Activated T-cell treated with anti-CD3 and anti-CD28 coated beads for 24 hours (primary cell): ENCODE results near the gene SCARB1.

Source experiments
- DNase-seq: peaks from one replicate; pipeline ENCODE4 v3.0.0-alpha.2; 2020; ENCODE audit warnings: low read depth

Gene SCARB1

DNA sequence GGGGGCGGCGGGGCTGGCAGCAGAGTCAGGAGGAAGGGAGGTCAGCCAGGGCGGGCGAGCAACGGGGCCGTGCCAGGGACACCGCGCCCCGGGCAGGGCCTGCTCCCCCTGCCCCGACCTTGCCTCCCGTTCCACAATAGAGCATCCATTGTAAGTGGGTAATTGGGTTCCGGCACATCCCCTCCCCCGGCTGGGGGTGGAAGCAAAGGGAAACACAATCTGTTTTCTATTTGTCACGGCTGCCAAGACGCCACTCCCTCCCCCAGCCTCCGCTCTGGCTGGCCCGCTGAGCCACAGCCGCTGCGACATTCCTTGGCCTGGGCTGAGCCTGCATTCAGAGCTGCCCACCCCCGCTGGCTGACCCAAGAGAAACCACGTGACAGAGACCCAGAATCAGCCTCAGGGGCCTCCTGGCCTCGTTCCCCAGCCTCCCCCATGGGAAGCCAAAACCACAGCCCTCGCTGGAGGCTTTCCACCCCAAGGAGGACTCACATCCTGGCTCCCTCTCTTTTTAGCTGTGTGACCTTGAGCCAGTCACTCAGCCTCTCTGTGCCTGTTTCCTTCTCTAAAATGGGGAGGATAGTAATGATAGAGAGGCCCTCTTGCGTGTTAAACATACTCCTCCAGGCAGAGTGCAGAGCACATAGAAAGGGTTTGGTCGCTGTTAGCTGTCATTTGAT, 117.6 kb downstream of the SCARB1 start:
- no peak for DNase-seq

DNA sequence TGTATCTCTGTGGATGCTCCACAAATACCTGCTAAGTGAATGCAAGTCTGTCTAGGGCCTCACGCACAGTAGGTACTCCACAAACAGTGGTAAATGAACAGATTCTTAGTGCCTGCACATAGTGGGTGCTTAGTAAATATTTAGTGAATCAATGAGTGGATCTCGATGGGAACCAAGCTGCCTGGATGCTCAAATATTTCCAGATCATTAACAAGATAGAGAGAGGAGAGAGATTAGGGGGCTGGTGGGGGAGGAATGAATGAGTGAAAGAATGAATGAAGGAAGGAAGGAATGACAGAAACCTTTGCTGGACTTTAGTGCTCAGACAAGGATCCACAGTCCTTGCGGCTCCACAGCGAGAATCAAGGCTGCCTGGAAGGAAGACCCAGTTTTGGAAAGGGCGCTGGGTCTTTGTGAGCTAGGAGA, 118.2 kb downstream of the SCARB1 start:
- no peak for DNase-seq

DNA sequence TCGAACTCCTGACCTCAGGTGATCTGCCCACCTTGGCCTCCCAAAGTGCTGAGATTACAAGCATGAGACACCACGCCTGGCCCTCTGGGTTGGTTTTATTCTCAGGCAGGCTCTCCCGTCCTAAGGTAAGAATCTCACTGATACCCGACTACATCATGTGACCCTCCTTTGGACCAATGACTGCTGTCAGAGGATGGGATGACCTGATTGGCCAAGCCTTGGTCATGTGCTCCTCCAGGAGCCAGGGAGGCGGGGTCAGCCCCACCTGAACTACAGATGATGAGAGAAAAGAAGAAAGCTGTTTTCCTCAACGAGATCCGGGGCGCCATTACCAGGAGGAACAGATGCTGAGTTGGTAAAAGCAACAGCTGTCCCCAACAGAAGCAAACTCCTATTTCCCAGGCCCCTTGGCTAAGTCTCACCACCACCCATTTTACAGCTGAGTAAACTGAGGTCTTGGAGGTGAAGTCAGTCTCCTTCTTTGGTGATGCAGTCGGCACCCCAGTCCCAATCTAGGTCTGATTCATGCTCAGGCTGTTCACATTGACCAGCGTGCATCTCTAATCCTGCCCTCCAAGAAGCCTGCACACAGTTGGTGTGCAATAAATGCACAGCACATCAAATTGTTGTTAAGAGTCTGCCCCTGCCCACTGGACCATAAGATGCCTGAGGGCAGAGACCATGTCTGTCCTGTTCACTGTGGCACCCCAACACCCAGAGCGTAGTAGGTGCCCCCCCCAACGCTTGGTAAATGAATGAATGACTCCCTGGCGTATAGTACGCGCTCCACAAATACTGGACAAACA, 118.8 kb downstream of the SCARB1 start:
- DNase-seq = no peak

DNA sequence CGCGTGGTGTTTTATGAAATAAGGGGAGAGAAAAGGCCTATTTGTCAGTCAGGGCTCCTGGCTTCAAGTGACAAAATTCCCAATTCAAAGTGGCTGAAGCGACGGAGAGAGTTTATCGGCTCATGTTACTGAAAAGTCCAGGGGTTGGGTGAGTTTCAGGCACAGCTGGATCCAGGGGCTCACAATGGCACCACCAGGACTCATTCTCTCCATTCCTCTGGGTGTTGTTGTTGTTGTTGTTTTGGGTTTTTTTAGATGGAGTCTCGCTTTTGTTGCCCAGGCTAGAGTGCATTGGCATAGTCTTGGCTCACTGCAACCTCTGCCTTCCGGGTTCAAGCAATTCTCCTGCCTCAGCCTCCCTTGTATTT, 119.4 kb downstream of the SCARB1 start:
- DNase-seq = no peak

DNA sequence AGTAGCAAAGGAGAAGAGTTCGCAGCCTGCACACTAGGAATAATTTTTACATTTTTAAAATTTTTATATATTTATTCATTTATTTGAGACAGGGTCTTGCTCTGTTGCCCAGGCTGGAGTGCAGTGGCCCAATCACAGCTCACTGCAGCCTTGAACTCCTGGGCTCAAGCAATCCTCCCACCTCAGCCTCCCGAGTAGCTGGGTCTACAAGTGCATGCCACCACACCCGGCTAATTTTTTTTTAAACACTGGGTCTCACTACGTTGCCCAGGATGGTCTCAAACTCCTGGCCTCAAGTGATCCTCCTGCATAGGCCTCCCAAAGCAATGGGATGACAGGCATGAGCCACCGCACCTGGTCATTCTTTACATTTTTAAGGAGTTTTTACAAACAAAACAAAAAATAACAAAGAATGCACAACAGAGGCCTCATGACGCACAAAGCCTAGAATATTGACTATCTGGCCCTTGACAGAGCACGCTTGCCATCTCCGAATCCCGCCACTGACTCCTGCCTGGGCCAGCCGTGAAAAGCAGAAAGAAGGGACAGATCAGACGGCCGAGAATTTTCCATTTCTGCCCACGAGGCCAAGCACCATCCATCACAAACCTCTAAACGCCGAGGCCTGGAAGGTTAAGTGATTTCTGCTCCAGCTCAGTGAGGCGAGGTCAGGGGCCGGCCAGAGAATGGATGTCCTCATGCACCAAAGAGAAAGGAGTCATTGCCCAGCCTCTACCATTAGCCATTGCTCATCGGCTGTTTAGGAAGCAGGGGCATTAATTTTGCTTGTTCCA, 120.0 kb downstream of the SCARB1 start:
- no peak for DNase-seq

DNA sequence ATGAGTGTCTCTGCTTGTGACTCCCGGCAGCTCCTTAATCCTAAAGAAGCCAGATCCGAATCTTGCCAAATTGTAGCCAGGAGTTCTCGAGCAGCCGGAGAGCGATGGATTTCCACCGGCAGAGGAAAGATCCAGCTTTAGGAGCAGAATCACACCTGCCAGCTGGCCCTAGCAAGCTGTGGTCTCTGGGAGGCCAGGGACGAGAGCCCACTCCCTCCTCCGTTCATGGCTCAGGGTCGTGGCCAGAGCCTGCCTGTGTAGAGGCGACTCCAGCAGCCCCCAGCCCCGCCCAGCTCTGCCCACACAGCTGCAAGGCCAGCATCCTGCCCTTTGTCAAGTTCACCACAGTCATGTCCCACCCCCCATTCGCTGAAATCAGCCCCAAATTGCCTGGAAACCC, 121.0 kb downstream of the SCARB1 start:
- DNase-seq = no peak

DNA sequence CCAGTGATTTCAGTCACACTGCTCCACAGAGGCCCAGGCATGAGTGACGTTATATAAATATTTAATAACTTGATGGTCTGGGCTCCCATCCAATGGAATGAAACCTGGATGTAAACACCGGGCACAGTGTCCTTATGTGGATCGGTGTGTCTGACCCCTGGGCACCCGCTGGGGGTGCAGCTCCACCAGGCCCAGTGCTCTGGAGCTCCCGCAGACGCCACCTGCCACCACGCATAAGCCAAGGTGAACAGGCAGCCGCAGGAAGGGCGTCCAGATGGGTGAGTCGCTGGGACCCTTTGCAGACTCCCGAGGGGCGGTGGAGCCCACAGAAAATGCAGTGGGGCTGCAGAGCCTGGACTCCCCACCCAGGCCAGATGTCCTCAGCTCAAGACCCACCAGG, 121.6 kb downstream of the SCARB1 start:
- no peak for DNase-seq

DNA sequence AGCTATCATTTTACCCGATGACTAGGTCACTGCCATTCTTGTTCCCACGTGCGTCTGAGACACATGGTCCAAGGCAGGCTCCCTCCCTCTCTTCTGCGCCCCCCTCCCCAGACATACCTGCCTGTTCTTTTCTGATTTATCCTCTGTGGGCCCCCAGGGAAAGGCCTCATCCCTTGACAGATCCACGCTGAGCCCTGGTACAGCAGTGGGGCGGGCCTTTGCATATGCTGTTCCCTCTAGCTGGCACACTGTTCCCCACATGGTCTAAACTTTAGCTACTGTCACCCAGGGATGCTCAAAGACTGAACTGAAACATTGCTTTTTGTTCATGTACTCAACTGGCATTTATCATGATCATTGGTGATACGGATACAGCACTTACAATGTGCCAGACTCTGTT, 122.5 kb downstream of the SCARB1 start:
- no peak for DNase-seq

DNA sequence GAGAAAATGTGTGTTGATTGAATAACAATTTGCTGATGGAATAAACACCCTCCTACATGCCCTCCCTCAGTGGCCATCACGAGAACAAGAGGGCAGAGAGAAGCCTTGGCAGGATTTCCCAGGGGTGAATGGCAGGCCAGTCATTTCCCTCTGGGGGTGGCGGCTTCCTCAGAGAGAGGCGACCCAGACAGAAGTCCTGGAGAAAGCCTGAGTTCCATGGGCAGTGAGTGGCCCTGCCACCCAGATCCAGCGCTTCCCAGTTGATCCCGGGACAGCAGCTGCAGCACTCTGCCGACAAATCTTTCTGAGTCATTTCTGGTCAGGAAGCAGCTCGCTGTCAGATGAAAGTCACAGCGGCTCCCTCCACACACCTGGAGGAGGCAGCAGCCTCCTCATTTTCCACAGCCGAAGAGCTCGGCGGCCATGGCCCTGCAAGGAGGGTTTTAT, 123.0 kb downstream of the SCARB1 start:
- no peak for DNase-seq

DNA sequence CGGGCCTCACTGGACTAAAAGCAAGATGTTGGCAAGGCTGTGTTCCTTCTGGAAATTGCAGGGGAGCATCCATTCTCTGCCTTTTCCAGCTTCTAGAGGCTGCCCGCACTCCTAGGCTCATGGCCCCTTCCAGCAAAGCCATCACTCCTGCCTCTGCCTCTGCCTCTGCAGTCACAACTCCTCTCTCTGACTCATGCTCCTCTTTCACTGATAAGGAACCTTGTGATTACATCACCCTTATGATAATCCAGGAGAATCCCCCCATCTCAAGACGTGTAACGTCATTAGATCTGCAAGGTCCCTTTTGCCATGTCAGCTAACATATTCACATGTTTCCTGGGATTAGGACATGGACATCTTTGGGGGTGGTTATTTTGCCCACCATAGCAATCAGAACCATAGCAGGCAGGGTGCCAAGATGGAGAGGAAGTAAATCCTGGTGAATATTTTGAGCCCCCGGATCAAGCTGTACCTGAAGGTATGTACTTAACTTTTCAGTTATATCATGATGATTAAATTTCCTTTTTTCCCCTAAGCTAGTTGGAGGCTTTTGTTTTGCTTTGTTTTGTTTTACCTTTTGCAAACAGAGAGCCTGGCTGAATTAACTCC, 123.6 kb downstream of the SCARB1 start:
- no peak for DNase-seq

DNA sequence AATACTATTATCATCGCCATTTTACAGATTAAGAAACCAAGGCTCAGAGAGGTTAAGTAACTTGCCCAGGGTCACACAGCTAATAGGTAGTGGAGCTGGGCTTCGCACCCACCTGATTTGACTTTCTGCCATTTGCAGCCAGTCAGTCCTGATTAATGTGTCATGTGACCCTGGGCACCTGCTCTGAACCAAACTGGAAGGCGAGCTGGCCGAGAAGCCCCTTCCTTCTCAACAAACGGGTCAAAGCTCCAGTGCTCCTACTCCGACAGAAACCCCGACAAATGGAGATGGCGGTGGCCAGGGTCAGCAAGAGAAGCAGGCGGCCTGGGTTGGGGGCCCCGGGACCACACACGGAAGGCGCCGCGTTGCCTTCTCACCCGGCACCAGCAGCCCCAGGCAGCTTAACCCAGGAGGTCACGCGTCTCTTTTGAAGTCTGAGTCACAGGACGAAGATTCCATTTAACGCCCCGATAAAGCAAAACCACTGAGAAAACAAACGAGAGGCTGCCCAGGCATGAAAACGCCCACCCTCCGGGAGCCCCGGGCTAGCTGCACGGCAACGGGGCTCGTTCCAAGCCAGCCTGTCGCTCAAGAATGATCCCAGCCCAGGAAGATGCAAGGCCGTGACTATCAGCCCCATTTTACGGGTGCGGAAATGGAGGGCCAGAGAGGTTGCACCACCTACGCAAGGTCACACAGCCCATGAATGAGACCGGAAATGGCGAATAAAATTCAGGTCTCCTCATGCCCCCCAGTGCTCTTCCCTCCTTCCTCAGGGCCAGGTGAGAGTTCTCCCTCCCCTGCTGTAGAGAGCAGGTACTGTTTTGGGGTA, 124.8 kb downstream of the SCARB1 start:
- DNase-seq = no peak

DNA sequence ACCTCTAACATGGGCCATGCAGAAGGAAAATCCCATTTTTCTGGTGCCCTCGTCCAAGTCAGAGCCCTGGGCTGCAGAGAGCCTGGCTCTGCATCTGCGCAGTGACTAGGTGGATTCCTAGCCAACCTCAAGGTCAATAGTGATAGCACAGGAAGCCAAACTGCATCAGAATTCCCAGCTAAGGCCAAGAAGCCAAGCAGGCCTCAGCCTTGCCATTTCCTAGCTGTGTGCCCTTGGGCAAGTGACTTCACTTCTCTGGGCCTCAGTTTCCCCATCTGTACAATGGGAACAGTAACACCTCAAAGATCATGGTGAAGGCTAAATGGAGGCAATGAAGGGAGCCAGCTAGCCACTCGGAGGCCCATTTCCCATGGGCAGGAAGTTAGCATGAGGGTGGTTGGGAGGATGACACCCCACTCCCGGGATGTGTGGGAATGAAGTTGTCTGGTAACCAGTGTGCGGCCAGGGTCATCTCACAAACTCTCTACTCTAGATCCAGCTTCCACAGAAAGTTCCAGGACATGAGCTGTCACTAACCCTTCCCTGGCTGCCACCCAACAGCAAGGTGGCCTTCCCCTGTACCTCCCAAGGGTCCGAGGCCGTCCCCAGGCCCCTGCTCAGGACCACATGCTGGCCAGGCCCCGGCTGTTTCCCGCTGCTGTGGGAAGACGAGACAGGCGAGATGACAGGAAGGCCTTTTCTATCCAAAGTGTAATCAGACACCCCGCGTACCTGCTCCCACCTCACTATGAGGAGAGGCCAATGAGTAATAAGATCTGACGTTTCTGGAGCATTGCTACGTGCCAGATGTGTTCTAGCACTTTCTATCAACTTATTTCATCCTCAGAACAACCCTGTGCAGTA, 125.7 kb downstream of the SCARB1 start:
- DNase-seq = no peak

DNA sequence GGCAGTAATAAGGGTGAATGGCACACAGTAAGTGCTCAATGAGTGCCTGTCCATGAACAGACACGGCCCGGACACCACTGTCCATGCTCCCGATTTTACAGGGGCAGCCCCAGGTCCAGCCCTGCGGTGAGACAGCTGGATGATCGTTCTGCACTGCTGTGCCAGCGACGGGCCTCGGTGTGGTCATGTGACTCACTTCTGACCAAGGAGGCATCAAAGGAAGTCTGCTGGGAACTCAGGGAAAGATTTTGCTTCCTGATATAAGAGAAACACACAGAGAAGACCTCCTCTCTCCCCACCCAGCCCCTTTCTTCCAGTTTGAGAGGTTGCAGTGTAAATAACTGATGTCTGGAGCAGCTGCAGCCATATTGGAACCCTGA, 126.6 kb downstream of the SCARB1 start:
- DNase-seq = no peak

DNA sequence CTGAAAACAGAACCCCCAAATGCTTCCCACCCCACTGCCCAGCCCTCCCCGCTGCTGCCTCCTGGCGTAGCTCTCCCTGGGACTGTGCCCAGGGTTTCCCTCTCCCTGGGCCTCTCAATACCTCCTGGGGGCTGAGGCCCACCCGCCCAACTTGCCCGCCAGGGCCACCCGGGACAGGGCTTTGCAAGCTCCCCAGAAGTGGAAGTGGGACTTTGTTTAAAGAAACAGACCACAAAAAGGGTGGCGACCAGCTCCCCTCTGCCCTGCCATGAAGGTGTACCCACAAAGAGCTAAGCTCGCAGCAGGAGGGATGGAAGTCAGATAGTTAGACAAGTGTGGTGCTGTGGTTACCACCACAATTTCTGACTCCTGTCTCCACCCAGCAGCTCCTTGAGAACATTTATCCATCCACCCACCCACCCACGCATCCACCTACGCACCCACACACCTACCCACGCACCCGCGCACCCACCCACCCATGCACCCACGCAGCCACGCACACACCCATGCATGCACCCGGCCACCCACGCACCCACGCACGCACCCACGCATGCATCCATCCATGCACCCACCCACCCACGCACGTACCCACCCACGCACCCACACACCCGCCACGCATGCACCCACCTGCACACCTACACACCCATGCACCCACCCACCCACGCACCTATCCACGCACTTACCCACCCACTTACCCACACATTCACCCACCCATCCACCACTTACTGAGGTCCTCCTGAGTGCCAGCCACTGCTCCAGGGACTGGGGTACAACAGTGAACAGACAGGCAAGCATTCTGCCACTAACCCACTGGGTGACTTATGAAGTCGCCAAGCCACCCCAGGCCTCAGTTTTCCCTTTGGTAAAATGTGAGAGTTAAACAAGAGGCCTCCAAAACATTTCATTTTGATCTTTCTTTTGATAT, 127.3 kb downstream of the SCARB1 start:
- no peak for DNase-seq

DNA sequence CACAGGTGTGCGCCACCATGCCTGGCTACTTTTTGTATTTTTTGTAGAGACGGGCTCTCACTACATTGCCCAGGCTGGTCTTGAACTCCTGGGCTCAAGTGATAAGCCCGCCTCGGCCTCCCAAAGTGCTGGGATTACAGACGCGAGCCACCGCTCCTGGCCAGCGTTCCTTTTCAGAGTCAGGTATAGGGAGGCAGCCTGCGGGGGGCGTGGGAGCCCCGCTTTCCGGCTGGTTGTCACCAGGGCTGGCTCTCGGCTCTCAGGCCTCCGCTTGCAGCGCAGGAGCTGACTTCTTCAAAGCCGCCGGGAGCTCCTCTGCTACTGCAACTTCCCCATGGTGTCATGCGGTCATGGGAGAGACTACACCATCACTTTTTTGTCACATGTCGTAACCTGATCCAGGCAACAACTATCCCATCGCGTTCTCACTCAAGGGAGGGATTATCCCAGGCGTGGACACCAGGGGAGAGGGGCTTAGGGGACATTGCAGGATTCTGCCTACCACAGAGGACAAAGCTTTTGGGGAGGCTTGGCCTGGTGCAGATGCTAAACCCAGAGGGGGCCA, 129.4 kb downstream of the SCARB1 start:
- DNase-seq = no peak

DNA sequence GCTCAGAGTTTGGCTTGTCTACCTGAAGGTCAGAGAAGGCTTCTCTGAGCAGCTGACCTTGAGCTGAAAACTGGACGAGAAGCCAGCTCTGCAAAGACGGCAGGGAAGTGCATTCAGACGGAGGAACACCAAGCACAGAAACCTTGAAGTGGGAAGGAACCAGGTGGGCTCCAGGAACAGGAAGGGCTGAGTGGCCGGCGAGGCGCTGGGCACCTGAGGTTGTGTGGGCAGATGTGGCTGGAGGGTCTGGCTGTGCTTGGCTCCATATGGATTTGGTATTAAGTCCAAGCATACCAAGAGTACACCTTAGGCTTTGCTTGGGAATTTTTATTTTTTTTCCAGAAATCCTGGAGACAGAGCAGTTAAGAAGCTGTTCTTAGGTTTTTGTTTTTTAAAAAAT, 130.6 kb downstream of the SCARB1 start:
- no peak for DNase-seq

DNA sequence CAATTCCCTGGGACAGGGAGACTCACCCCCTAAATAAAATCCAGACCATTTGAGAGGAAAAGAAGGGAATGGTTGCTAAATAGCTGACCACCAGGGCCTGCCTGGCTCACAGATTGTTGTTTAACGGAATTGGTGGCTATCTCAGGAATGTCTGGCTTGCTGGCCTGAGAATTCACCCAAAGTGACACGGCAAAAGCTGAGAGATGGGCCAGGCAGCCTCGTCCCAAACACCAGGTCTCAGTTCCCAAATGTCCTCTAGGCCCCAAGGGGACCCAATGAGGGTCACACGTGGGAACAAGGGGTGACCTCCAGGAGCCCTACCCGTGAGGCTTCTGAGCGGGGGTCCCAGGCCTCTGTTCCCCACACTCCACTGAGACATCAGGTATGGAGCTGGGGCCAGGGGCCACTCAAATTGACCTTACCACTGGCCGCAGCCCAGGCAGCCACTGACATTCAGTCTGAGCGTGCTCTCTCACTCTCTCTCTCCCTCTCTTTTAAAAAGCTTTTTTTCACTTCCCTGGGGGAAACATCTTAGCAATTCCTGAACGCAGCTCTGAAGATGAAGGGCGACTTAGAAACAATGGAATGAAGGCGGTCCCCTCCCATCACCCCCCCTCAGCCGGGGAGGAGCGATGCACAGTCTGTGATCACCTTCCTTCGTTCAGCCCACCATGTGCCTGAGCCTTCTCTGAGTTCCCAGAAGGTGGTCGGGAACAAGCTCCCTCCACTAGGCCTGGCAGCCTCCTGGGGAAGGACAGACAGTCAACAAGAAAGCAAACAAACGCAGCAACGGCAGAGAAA, 131.2 kb downstream of the SCARB1 start:
- no peak for DNase-seq

DNA sequence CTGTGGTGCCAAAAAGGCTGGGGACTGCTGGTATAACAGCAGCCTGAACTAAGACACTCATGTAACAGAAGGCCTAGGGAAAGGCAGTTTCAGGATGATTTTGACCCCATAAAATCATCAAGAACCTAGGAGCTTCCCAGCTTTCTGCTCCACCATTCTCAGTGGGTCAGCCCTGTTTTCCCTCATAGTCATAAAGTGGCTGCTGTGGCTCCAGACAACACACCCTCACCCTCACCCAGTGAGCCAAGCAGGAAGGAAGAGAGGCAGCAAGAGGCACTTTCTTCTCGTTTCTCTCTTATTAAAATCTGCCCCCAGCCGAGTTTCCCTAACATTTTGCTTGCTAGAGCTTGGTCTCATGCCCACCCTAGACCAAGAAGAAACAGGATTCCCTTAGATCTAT, 131.8 kb downstream of the SCARB1 start:
- no peak for DNase-seq
